ENCODE results near the gene PRM2.
"Not testable (repeated sequence)": the region's sequence is repeated elsewhere in the genome, so short reads cannot be mapped to it uniquely, and the experiment has no call there.

PRM2 gene

GRCh38 chr16:11303405-11304138 lies 27.3 kb upstream of the PRM2 start:
- CTCF ChIA-PET: no interaction called here
- TF ChIP-seq SUZ12 (IDR thresholded peaks at IDR 0.05) (no peak), CTBP1 (IDR thresholded peaks at IDR 0.05; ENCODE audit: borderline replicate concordance) (no peak), ZNF384 (IDR thresholded peaks at IDR 0.05) (no peak), L3MBTL2 (conservative IDR thresholded peaks at IDR 0.05) (no peak), FOXA1 (IDR thresholded peaks at IDR 0.05) (no peak), SP1 (IDR thresholded peaks at IDR 0.05) (no peak), TARDBP (IDR thresholded peaks at IDR 0.05) (no peak), PKNOX1 (IDR thresholded peaks at IDR 0.05) (no peak), LEF1 (IDR thresholded peaks at IDR 0.05; ENCODE audit: borderline replicate concordance) (no peak), ELF4 (IDR thresholded peaks at IDR 0.05) (no peak), FOXM1 (IDR thresholded peaks at IDR 0.05; ENCODE audit: borderline replicate concordance) (no peak), HDGF (IDR thresholded peaks at IDR 0.05; ENCODE audit: borderline replicate concordance) (no peak), BHLHE40 (IDR thresholded peaks at IDR 0.05; ENCODE audit: borderline replicate concordance) (no peak), NFRKB (IDR thresholded peaks at IDR 0.05) (no peak), FOXK2 (IDR thresholded peaks at IDR 0.05) (no peak), ARNT (IDR thresholded peaks at IDR 0.05) (no peak)
- no peak for DNase-seq (ENCODE audit: extremely low spot score)
- POLR2A ChIA-PET: no interaction called here

GRCh38 chr16:11302977-11303376 lies 26.7 kb upstream of the PRM2 start:
- POLR2A ChIA-PET: no interaction called here
- TF ChIP-seq NFRKB (IDR thresholded peaks at IDR 0.05) (no peak), TARDBP (IDR thresholded peaks at IDR 0.05) (no peak), PKNOX1 (IDR thresholded peaks at IDR 0.05) (no peak), BHLHE40 (IDR thresholded peaks at IDR 0.05; ENCODE audit: borderline replicate concordance) (no peak), FOXK2 (IDR thresholded peaks at IDR 0.05) (no peak), ELF4 (IDR thresholded peaks at IDR 0.05) (no peak), FOXM1 (IDR thresholded peaks at IDR 0.05; ENCODE audit: borderline replicate concordance) (no peak), SP1 (IDR thresholded peaks at IDR 0.05) (no peak), L3MBTL2 (conservative IDR thresholded peaks at IDR 0.05) (no peak), HDGF (IDR thresholded peaks at IDR 0.05; ENCODE audit: borderline replicate concordance) (no peak), FOXA1 (IDR thresholded peaks at IDR 0.05) (no peak), CTBP1 (IDR thresholded peaks at IDR 0.05; ENCODE audit: borderline replicate concordance) (no peak), ARNT (IDR thresholded peaks at IDR 0.05) (no peak), SUZ12 (IDR thresholded peaks at IDR 0.05) (no peak), ZNF384 (IDR thresholded peaks at IDR 0.05) (no peak), LEF1 (IDR thresholded peaks at IDR 0.05; ENCODE audit: borderline replicate concordance) (no peak)
- CTCF ChIA-PET: no interaction called here
- DNase-seq (ENCODE audit: extremely low spot score): no peak

- ChIA-PET POLR2A (no interaction called here), CTCF (no interaction called here)
- DNase-seq (ENCODE audit: extremely low spot score): no peak
- no peak for TF ChIP-seq SP1 (IDR thresholded peaks at IDR 0.05)
- TF ChIP-seq ARNT (IDR thresholded peaks at IDR 0.05): no peak
- no peak for TF ChIP-seq ELF4 (IDR thresholded peaks at IDR 0.05)
- TF ChIP-seq LEF1 (IDR thresholded peaks at IDR 0.05; ENCODE audit: borderline replicate concordance): no peak
- no peak for TF ChIP-seq SUZ12 (IDR thresholded peaks at IDR 0.05)
- no peak for TF ChIP-seq PKNOX1 (IDR thresholded peaks at IDR 0.05)
- TF ChIP-seq TARDBP (IDR thresholded peaks at IDR 0.05): no peak
- TF ChIP-seq ZNF384 (IDR thresholded peaks at IDR 0.05): no peak
- no peak for TF ChIP-seq NFRKB (IDR thresholded peaks at IDR 0.05)
- TF ChIP-seq L3MBTL2 (conservative IDR thresholded peaks at IDR 0.05): no peak
- no peak for TF ChIP-seq FOXK2 (IDR thresholded peaks at IDR 0.05)
- TF ChIP-seq BHLHE40 (IDR thresholded peaks at IDR 0.05; ENCODE audit: borderline replicate concordance): no peak
Observed at GRCh38 chr16:11301645-11302501, 25.6 kb upstream of the PRM2 start.

GRCh38 chr16:11300560-11300892 lies 24.2 kb upstream of the PRM2 start:
- no peak for DNase-seq (ENCODE audit: extremely low spot score)
- CTCF ChIA-PET: no interaction called here
- TF ChIP-seq LEF1 (IDR thresholded peaks at IDR 0.05; ENCODE audit: borderline replicate concordance) (no peak), ELF4 (IDR thresholded peaks at IDR 0.05) (no peak), FOXA1 (IDR thresholded peaks at IDR 0.05) (no peak), HDGF (IDR thresholded peaks at IDR 0.05; ENCODE audit: borderline replicate concordance) (no peak)
- POLR2A ChIA-PET: no interaction called here

- TF ChIP-seq ZNF384 (IDR thresholded peaks at IDR 0.05): no peak
- no peak for TF ChIP-seq CTBP1 (IDR thresholded peaks at IDR 0.05; ENCODE audit: borderline replicate concordance)
- no peak for TF ChIP-seq HDGF (IDR thresholded peaks at IDR 0.05; ENCODE audit: borderline replicate concordance)
- no peak for TF ChIP-seq SUZ12 (IDR thresholded peaks at IDR 0.05)
- no peak for TF ChIP-seq PKNOX1 (IDR thresholded peaks at IDR 0.05)
- no peak for TF ChIP-seq NFRKB (IDR thresholded peaks at IDR 0.05)
- no peak for TF ChIP-seq FOXM1 (IDR thresholded peaks at IDR 0.05; ENCODE audit: borderline replicate concordance)
- no peak for TF ChIP-seq FOXK2 (IDR thresholded peaks at IDR 0.05)
- no peak for TF ChIP-seq BHLHE40 (IDR thresholded peaks at IDR 0.05; ENCODE audit: borderline replicate concordance)
- no peak for TF ChIP-seq ELF4 (IDR thresholded peaks at IDR 0.05)
- no peak for TF ChIP-seq SP1 (IDR thresholded peaks at IDR 0.05)
- no peak for TF ChIP-seq L3MBTL2 (conservative IDR thresholded peaks at IDR 0.05)
- TF ChIP-seq TARDBP (IDR thresholded peaks at IDR 0.05): no peak
- no peak for TF ChIP-seq ARNT (IDR thresholded peaks at IDR 0.05)
- TF ChIP-seq FOXA1 (IDR thresholded peaks at IDR 0.05): no peak
- no peak for TF ChIP-seq LEF1 (IDR thresholded peaks at IDR 0.05; ENCODE audit: borderline replicate concordance)
- no peak for DNase-seq (ENCODE audit: extremely low spot score)
- CTCF ChIA-PET: no interaction called here
- POLR2A ChIA-PET: no interaction called here
Observed at GRCh38 chr16:11299865-11300559, 23.7 kb upstream of the PRM2 start.

GRCh38 chr16:11298950-11299547 lies 22.8 kb upstream of the PRM2 start:
- CTCF ChIA-PET; POLR2A ChIA-PET; DNase-seq (ENCODE audit: extremely low spot score): not testable (repeated sequence)
